WTC11 (cell line): ENCODE results near the gene DUOX1.

Experiments used
- IRF2 ChIP-seq: sonication (generic); formaldehyde crosslinking; IDR thresholded peaks from 2 replicates; pipeline ENCODE4 v1.8.0; 2022; ENCODE audit warnings: low read depth, missing genetic modification reagents, borderline replicate concordance
- MAX ChIP-seq: sonication (generic); formaldehyde crosslinking; IDR thresholded peaks from 2 replicates; pipeline ENCODE4 v1.8.0; 2022; ENCODE audit warnings: mild to moderate bottlenecking, missing genetic modification reagents
- MXD4 ChIP-seq: fragments of 250-450 bp; sonication (Bioruptor Pico); IDR thresholded peaks from 2 replicates; pipeline ENCODE4 v1.8.0; 2021; ENCODE audit warnings: mild to moderate bottlenecking, moderate library complexity, borderline replicate concordance
- NFYB ChIP-seq: sonication (generic); formaldehyde crosslinking; conservative IDR thresholded peaks from 2 replicates; pipeline ENCODE4 v1.8.0; 2022; ENCODE audit warnings: low read depth, missing genetic modification reagents
- NR1H2 ChIP-seq: sonication (generic); formaldehyde crosslinking; IDR thresholded peaks from 2 replicates; pipeline ENCODE4 v1.9.0; 2021; ENCODE audit warnings: mild to moderate bottlenecking, moderate library complexity, missing genetic modification reagents
- SP1 ChIP-seq: sonication (generic); formaldehyde crosslinking; conservative IDR thresholded peaks from 2 replicates; pipeline ENCODE4 v1.8.1; 2022; ENCODE audit warnings: missing genetic modification reagents
- TP53 ChIP-seq: sonication (generic); formaldehyde crosslinking; IDR thresholded peaks from 2 replicates; pipeline ENCODE4 v1.8.1; 2023; ENCODE audit warnings: mild to moderate bottlenecking, missing genetic modification reagents
- TF ChIP-seq, protein P1 (sequence below): fragments of 200-600 bp; IDR thresholded peaks from 2 replicates; pipeline ENCODE4 v1.8.0; 2022; ENCODE audit warnings: antibody characterized with exemption
- TF ChIP-seq, protein P2 (sequence below): sonication (generic); formaldehyde crosslinking; IDR thresholded peaks from 2 replicates; pipeline ENCODE4 v1.8.1; 2023; ENCODE audit warnings: mild to moderate bottlenecking, missing genetic modification reagents, moderate library complexity
- TF ChIP-seq, protein P3 (sequence below): sonication (generic); formaldehyde crosslinking; conservative IDR thresholded peaks from 2 replicates; pipeline ENCODE4 v1.8.1; 2022; ENCODE audit warnings: mild to moderate bottlenecking, missing genetic modification reagents

GRCh38 chr15:45110256-45110820 is 19.5 kb upstream of the DUOX1 start:
- TF ChIP-seq IRF2 (CRISPR knock-in tag) = no peak
- TF ChIP-seq MXD4 (CRISPR knock-in tag) = no peak
- TF ChIP-seq SP1 (CRISPR knock-in tag) = no peak
- TF ChIP-seq MAX (CRISPR knock-in tag) = no peak
- TF ChIP-seq, protein P1, sequence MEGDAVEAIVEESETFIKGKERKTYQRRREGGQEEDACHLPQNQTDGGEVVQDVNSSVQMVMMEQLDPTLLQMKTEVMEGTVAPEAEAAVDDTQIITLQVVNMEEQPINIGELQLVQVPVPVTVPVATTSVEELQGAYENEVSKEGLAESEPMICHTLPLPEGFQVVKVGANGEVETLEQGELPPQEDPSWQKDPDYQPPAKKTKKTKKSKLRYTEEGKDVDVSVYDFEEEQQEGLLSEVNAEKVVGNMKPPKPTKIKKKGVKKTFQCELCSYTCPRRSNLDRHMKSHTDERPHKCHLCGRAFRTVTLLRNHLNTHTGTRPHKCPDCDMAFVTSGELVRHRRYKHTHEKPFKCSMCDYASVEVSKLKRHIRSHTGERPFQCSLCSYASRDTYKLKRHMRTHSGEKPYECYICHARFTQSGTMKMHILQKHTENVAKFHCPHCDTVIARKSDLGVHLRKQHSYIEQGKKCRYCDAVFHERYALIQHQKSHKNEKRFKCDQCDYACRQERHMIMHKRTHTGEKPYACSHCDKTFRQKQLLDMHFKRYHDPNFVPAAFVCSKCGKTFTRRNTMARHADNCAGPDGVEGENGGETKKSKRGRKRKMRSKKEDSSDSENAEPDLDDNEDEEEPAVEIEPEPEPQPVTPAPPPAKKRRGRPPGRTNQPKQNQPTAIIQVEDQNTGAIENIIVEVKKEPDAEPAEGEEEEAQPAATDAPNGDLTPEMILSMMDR = no peak
- TF ChIP-seq, protein P2, sequence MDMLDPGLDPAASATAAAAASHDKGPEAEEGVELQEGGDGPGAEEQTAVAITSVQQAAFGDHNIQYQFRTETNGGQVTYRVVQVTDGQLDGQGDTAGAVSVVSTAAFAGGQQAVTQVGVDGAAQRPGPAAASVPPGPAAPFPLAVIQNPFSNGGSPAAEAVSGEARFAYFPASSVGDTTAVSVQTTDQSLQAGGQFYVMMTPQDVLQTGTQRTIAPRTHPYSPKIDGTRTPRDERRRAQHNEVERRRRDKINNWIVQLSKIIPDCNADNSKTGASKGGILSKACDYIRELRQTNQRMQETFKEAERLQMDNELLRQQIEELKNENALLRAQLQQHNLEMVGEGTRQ (CRISPR knock-in tag) = no peak
- no peak for TF ChIP-seq NR1H2 (CRISPR knock-in tag)
- TF ChIP-seq TP53 (CRISPR knock-in tag) = no peak
- no peak for TF ChIP-seq NFYB
- TF ChIP-seq, protein P3, sequence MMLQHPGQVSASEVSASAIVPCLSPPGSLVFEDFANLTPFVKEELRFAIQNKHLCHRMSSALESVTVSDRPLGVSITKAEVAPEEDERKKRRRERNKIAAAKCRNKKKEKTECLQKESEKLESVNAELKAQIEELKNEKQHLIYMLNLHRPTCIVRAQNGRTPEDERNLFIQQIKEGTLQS (CRISPR knock-in tag) = no peak
